Gastrocnemius medialis (tissue), 4 donors: Measurements from ENCODE around the gene ACTL10. TPM values are rescaled to one million over a fixed set of nuclear protein-coding genes. Genes with fewer than 3 reads are reported as not detected.

ENCODE experiments used
- ATAC-seq, 2 donors: fragments of 150-250 bp; one replicate each; pipeline ENCODE4 v1.9.1; 2016
- DNase-seq, 2 donors: peaks; one replicate each; pipeline ENCODE4 v3.0.0-alpha.2; 2019
- H3K27ac ChIP-seq, 4 donors: fragments of 200-600 bp; sonication (generic); 1 replicate in 1 of 4; 2 replicates in 3 of 4; pipeline ENCODE4 v1.5.1; 2016 to 2018; ENCODE audit warnings: mild to moderate bottlenecking in 2 of 4, moderate library complexity in 1 of 4
- H3K27me3 ChIP-seq, 3 donors: fragments of 200-600 bp; sonication (generic) in 2 of 3; 1 replicate in 1 of 3; 2 replicates in 2 of 3; pipeline versions ENCODE4 v1.5.1 to v1.6.0; 2016 to 2019; ENCODE audit warnings: mild to moderate bottlenecking in 1 of 3, moderate library complexity in 1 of 3
- H3K36me3 ChIP-seq, 2 donors: fragments of 200-600 bp; sonication (generic) in 1 of 2; one replicate each; pipeline ENCODE4 v1.5.1; 2017 to 2018
- H3K4me1 ChIP-seq, 2 donors: fragments of 200-600 bp; sonication (generic) in 1 of 2; one replicate each; pipeline ENCODE4 v1.5.1; 2016 to 2017; ENCODE audit warnings: mild to moderate bottlenecking in 2 of 2
- H3K4me3 ChIP-seq, 4 donors: fragments of 200-600 bp; sonication (generic) in 3 of 4; 1 replicate in 1 of 4; 2 replicates in 3 of 4; pipeline ENCODE4 v1.5.1; 2016 to 2019; ENCODE audit warnings: mild to moderate bottlenecking in 2 of 4
- H3K9me3 ChIP-seq, 3 donors: fragments of 200-600 bp; sonication (generic) in 2 of 3; 1 replicate in 1 of 3; 2 replicates in 2 of 3; pipeline ENCODE4 v1.5.1; 2016 to 2019
- CTCF ChIP-seq, 5 experiments: fragments of 450-650 bp in 3 of 5; fragments of 200-600 bp in 2 of 5; sonication (generic) in 2 of 5; IDR thresholded peaks in 4 of 5; conservative IDR thresholded peaks in 1 of 5; 1 replicate in 4 of 5; 2 replicates in 1 of 5; pipeline ENCODE4 v1.5.1; 2016 to 2019; ENCODE audit warnings: antibody characterized with exemption in 5 of 5, mild to moderate bottlenecking in 3 of 5, moderate library complexity in 3 of 5
- POLR2A ChIP-seq, 2 donors: fragments of 450-650 bp; IDR thresholded peaks; one replicate each; pipeline ENCODE4 v1.6.1; 2017; ENCODE audit warnings: antibody characterized with exemption in 2 of 2, mild to moderate bottlenecking in 2 of 2, moderate library complexity in 2 of 2
- in situ Hi-C, 4 donors: fragments of 200-750 bp; cut with MboI; loops; one replicate each; pipeline versions ENCODE4 v1.15.0 to v1.8.0; 2017; ENCODE audit warnings: low sequenced_read_pairs in 4 of 4
- intact Hi-C: fragments of 100-400 bp; cut with DNase I; formaldehyde crosslinking; loops from one replicate; pipeline ENCODE4 v1.15.1; 2023; ENCODE audit warnings: low total_unique reads
- total RNA-seq, 4 donors: library from RNA; depleted of rRNA; stranded (reverse); fragments of >200 nt; gene quantifications; one replicate each; pipeline versions ENCODE4 v1.1.0 to v1.2.3, GENCODE V29; 2016

Gene ACTL10
- total RNA-seq, 4 donors from 2014 or later = 0.22 to 0.39 TPM; not detected in 2

- in situ Hi-C loops (loop anchor here in 1 of 4 donors (10.0 kb wide), 1 partner anchor 201 kb away; no protein-coding TSS in a partner anchor), intact Hi-C loops (no loop called here)
Observed at GRCh38 chr20:33656010-33656782, 10.5 kb upstream of the ACTL10 start.

GRCh38 chr20:33656783-33657703, 9.7 kb upstream of the ACTL10 start:
- ATAC-seq (no peak), DNase-seq (no peak)
- Histone ChIP-seq H3K4me1 (peaks cover 7 to 8% of the 10 kb centered on the region in 2 donors), H3K4me3 (no peak overlapping the region), H3K9me3 (no peaks in the 10 kb centered on the region), H3K27ac (no peak overlapping the region), H3K36me3 (peaks cover 0 to 41% of the 10 kb centered on the region in 2 donors), H3K27me3 (no peaks in the 10 kb centered on the region)
- in situ Hi-C loops = loop anchor here in 1 of 4 donors (10.0 kb wide), 1 partner anchor 202 kb away; no protein-coding TSS in a partner anchor
- intact Hi-C loops = no loop called here
- TF ChIP-seq CTCF (IDR thresholded peaks at IDR 0.05 in 4 of 5, conservative IDR thresholded peaks at IDR 0.05 in 1 of 5) (no peak), POLR2A (IDR thresholded peaks at IDR 0.05) (no peak)

More at GRCh38 chr20:33656010-33656782, 10.5 kb upstream of the ACTL10 start:
- Histone ChIP-seq H3K4me3 (no peak overlapping the region), H3K27me3 (no peaks in the 10 kb centered on the region), H3K36me3 (peaks cover 0 to 41% of the 10 kb centered on the region in 2 donors), H3K9me3 (no peaks in the 10 kb centered on the region), H3K4me1 (peaks cover 7 to 8% of the 10 kb centered on the region in 2 donors), H3K27ac (no peak overlapping the region)
- ATAC-seq = no peak
- no peak for DNase-seq
- no peak for TF ChIP-seq POLR2A (IDR thresholded peaks at IDR 0.05)
- no peak for TF ChIP-seq CTCF (IDR thresholded peaks at IDR 0.05 in 4 of 5, conservative IDR thresholded peaks at IDR 0.05 in 1 of 5)

DNA sequence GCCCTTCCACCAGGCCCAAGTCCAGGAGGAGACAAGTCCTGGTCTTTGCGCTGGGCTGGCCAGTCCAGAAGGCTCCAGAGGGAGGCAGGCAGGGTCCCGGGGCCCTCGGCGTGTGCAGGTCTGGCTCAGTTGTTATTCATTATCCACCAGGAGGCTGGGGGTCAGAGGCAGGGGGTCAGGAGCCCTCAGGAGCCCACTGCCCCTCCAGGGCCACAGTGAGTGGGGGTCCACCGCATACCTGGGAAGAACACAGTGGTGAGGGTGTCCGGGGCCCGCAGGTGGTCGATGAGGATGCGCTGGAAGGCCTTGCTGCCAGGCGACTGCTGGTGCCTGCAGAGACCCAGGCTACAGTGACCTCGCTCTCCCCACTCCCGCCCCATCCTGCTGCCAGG, 9.0 kb upstream of the ACTL10 start:
- intact Hi-C loops (no loop called here), in situ Hi-C loops (loop anchor here in 1 of 4 donors (10.0 kb wide), 1 partner anchor 203 kb away; no protein-coding TSS in a partner anchor)
- H3K4me1 ChIP-seq = peaks cover 7 to 8% of the 10 kb centered on the region in 2 donors
- peaks cover 0 to 41% of the 10 kb centered on the region in 2 donors for H3K36me3 ChIP-seq
- H3K4me3 ChIP-seq = no peak overlapping the region
- no peak for ATAC-seq
- H3K27me3 ChIP-seq = no peaks in the 10 kb centered on the region
- DNase-seq = no peak
- TF ChIP-seq POLR2A (IDR thresholded peaks at IDR 0.05) = no peak
- TF ChIP-seq CTCF (IDR thresholded peaks at IDR 0.05 in 4 of 5, conservative IDR thresholded peaks at IDR 0.05 in 1 of 5) = no peak
- H3K27ac ChIP-seq = no peak overlapping the region
- no peaks in the 10 kb centered on the region for H3K9me3 ChIP-seq

- intact Hi-C loops (no loop called here), in situ Hi-C loops (loop anchor here in 1 of 4 donors (10.0 kb wide), 1 partner anchor 204 kb away; no protein-coding TSS in a partner anchor)
Observed at GRCh38 chr20:33658510-33658909, 8.2 kb upstream of the ACTL10 start.

More at GRCh38 chr20:33658510-33658909, 8.2 kb upstream of the ACTL10 start:
- DNase-seq (no peak), ATAC-seq (no peak)
- Histone ChIP-seq H3K36me3 (peaks cover 0 to 41% of the 10 kb centered on the region in 2 donors), H3K27me3 (no peaks in the 10 kb centered on the region), H3K9me3 (no peaks in the 10 kb centered on the region), H3K4me3 (no peak overlapping the region), H3K27ac (no peak overlapping the region), H3K4me1 (peaks cover 10 to 11% of the 10 kb centered on the region in 2 donors)
- TF ChIP-seq POLR2A (IDR thresholded peaks at IDR 0.05) (no peak), CTCF (IDR thresholded peaks at IDR 0.05 in 4 of 5, conservative IDR thresholded peaks at IDR 0.05 in 1 of 5) (no peak)
